Sigmoid colon (tissue), 4 donors: ENCODE results near the gene GGACT.

Experiments
- CTCF ChIP-seq, 4 experiments: fragments of 450-650 bp in 3 of 4; fragments of 200-600 bp in 1 of 4; IDR thresholded peaks; one replicate each; pipeline ENCODE4 v1.5.1; 2016 to 2019; ENCODE audit warnings: antibody characterized with exemption in 4 of 4, mild to moderate bottlenecking in 3 of 4, moderate library complexity in 2 of 4
- EP300 ChIP-seq, 4 donors: sonication (generic); formaldehyde crosslinking; IDR thresholded peaks; one replicate each; pipeline ENCODE4 v1.6.1; 2017; ENCODE audit warnings: antibody characterized with exemption in 4 of 4
- POLR2A ChIP-seq, 2 donors: fragments of 450-650 bp; IDR thresholded peaks; one replicate each; pipeline ENCODE4 v1.6.1; 2016; ENCODE audit warnings: antibody characterized with exemption in 2 of 2, mild to moderate bottlenecking in 2 of 2, moderate library complexity in 2 of 2
- POLR2AphosphoS5 ChIP-seq, 4 donors: sonication (generic); formaldehyde crosslinking; IDR thresholded peaks; one replicate each; pipeline ENCODE4 v1.6.1; 2017; ENCODE audit warnings: antibody characterized with exemption in 4 of 4

- TF ChIP-seq CTCF (IDR thresholded peaks at IDR 0.05) (no peak), POLR2A (IDR thresholded peaks at IDR 0.05) (no peak), POLR2AphosphoS5 (IDR thresholded peaks at IDR 0.05) (no peak), EP300 (IDR thresholded peaks at IDR 0.05) (no peak)
These were observed 56.4 kb downstream of the GGACT start for GRCh38 chr13:100532090-100532766.
